HepG2 (cell line): ENCODE measurements around the gene SSU72.
"Not testable (repeated sequence)": the region's sequence is repeated elsewhere in the genome, so short reads cannot be mapped to it uniquely, and the experiment has no call there.

Experiments
- CTCF ChIP-seq: sonication (generic); formaldehyde crosslinking; IDR thresholded peaks from 2 replicates; pipeline ENCODE4 v1.5.0; 2020; ENCODE audit warnings: mild to moderate bottlenecking, missing genetic modification reagents, moderate library complexity
- RFX5 ChIP-seq: IDR thresholded peaks from 2 replicates; pipeline ENCODE4 v1.6.1; 2011; ENCODE audit warnings: low read depth, low read length, improper control_type of control experiment
- RNF2 ChIP-seq: fragments of 450-650 bp; conservative IDR thresholded peaks from 2 replicates; pipeline ENCODE4 v1.6.1; 2016; ENCODE audit warnings: low read depth
- SIN3A ChIP-seq: IDR thresholded peaks from 2 replicates; pipeline ENCODE4 v1.6.1; 2011; ENCODE audit warnings: low read depth, mild to moderate bottlenecking, control low read depth, low read length, borderline replicate concordance
- SMAD9 ChIP-seq: sonication (generic); formaldehyde crosslinking; IDR thresholded peaks from 2 replicates; pipeline ENCODE4 v1.5.1; 2020; ENCODE audit warnings: mild to moderate bottlenecking, missing genetic modification reagents
- ZMYM3 ChIP-seq: sonication (generic); formaldehyde crosslinking; IDR thresholded peaks from 2 replicates; pipeline ENCODE4 v1.5.1; 2020; ENCODE audit warnings: mild to moderate bottlenecking, missing genetic modification reagents

- not testable (repeated sequence) for TF ChIP-seq SMAD9 (CRISPR knock-in tag); RNF2; RFX5; SIN3A; ZMYM3 (CRISPR knock-in tag)
- TF ChIP-seq CTCF (CRISPR knock-in tag), result peak; percentile 79
Measured at GRCh38 chr1:1504777-1505365, 69.8 kb downstream of the SSU72 start.
